Mesenchymal stem cell (in vitro differentiated cells and primary cell): ENCODE results near the gene PPP1R3G.

ENCODE experiments used
- DNase-seq: peaks from one replicate; pipeline ENCODE4 v3.0.0-alpha.2; 2013
- H2AFZ ChIP-seq: one replicate; pipeline ENCODE4 v1.6.1; 2013; ENCODE audit warnings: low read depth, mild to moderate bottlenecking, control low read depth, inconsistent platforms, low read length, moderate library complexity
- H2AK5ac ChIP-seq: 2 replicates; pipeline ENCODE4 v1.6.1; 2013; ENCODE audit warnings: low read length, moderate library complexity, mild to moderate bottlenecking, inconsistent platforms; ENCODE audit not compliant: severe bottlenecking
- H2BK120ac ChIP-seq: one replicate; pipeline ENCODE4 v1.6.1; 2013; ENCODE audit warnings: low read depth, mild to moderate bottlenecking, inconsistent platforms, low read length, moderate library complexity
- H2BK12ac ChIP-seq, 2 experiments: one replicate each; pipeline ENCODE4 v1.6.1; 2013; ENCODE audit warnings: inconsistent platforms in 2 of 2, low read length in 2 of 2, mild to moderate bottlenecking in 2 of 2, moderate library complexity in 2 of 2, control low read depth in 1 of 2
- H2BK15ac ChIP-seq: one replicate; pipeline ENCODE4 v1.6.1; 2013; ENCODE audit warnings: mild to moderate bottlenecking, low read depth, inconsistent platforms; ENCODE audit not compliant: poor library complexity, severe bottlenecking
- H2BK5ac ChIP-seq: 2 replicates; pipeline ENCODE4 v1.6.1; 2013; ENCODE audit warnings: low read depth, mild to moderate bottlenecking, low read length, control low read depth, inconsistent platforms; ENCODE audit not compliant: poor library complexity, severe bottlenecking
- H3K14ac ChIP-seq, 2 experiments: one replicate each; pipeline ENCODE4 v1.6.1; 2013; ENCODE audit warnings: inconsistent platforms in 2 of 2, low read length in 2 of 2, control low read depth in 1 of 2, mild to moderate bottlenecking in 1 of 2, moderate library complexity in 1 of 2
- H3K18ac ChIP-seq, 2 experiments: one replicate each; pipeline ENCODE4 v1.6.1; 2013; ENCODE audit warnings: inconsistent platforms in 2 of 2, low read length in 2 of 2, control low read depth in 1 of 2, low read depth in 1 of 2, mild to moderate bottlenecking in 1 of 2
- H3K23ac ChIP-seq, 2 experiments: one replicate each; pipeline ENCODE4 v1.6.1; 2013; ENCODE audit warnings: inconsistent platforms in 2 of 2, low read length in 2 of 2, mild to moderate bottlenecking in 2 of 2, moderate library complexity in 2 of 2, control low read depth in 1 of 2
- H3K27ac ChIP-seq: 2 replicates; pipeline ENCODE4 v1.5.1; 2013; ENCODE audit warnings: mild to moderate bottlenecking, moderate library complexity, low read length, control low read depth, inconsistent platforms; ENCODE audit not compliant: poor library complexity, severe bottlenecking
- H3K27me3 ChIP-seq, 2 experiments: 2 replicates each; pipeline versions ENCODE4 v1.6.1 to v1.7.0; 2013; ENCODE audit warnings: low read length in 2 of 2, mild to moderate bottlenecking in 2 of 2, moderate library complexity in 2 of 2, control low read depth in 1 of 2, inconsistent platforms in 1 of 2; ENCODE audit not compliant: control insufficient read depth in 1 of 2, insufficient read depth in 1 of 2
- H3K36me3 ChIP-seq, 2 experiments: 2 replicates each; pipeline versions ENCODE4 v1.6.1 to v1.7.0; 2013; ENCODE audit warnings: low read length in 2 of 2, control low read depth in 1 of 2, inconsistent platforms in 1 of 2, low read depth in 1 of 2, mild to moderate bottlenecking in 1 of 2; ENCODE audit not compliant: insufficient read depth in 2 of 2, control insufficient read depth in 1 of 2
- H3K4ac ChIP-seq, 2 experiments: one replicate each; pipeline ENCODE4 v1.6.1; 2013; ENCODE audit warnings: inconsistent platforms in 2 of 2, low read length in 2 of 2, mild to moderate bottlenecking in 2 of 2, moderate library complexity in 2 of 2, control low read depth in 1 of 2, low read depth in 1 of 2
- H3K4me1 ChIP-seq: 2 replicates; pipeline ENCODE4 v1.6.1; 2013; ENCODE audit warnings: low read depth, low read length, control low read depth; ENCODE audit not compliant: control insufficient read depth, insufficient read depth
- H3K4me2 ChIP-seq: 2 replicates; pipeline ENCODE4 v1.6.1; 2013; ENCODE audit warnings: low read length, mild to moderate bottlenecking, inconsistent platforms; ENCODE audit not compliant: poor library complexity, severe bottlenecking
- H3K4me3 ChIP-seq, 2 experiments: 2 replicates each; pipeline versions ENCODE4 v1.5.1 to v1.7.0; 2013; ENCODE audit warnings: low read length in 2 of 2, mild to moderate bottlenecking in 2 of 2, control low read depth in 1 of 2, low read depth in 1 of 2; ENCODE audit not compliant: insufficient read depth in 1 of 2
- H3K79me1 ChIP-seq: replicated peaks from 2 replicates; pipeline ENCODE4 v1.6.1; 2013; ENCODE audit warnings: mild to moderate bottlenecking, control low read depth, low read length, inconsistent platforms; ENCODE audit not compliant: poor library complexity, severe bottlenecking
- H3K9ac ChIP-seq: 2 replicates; pipeline ENCODE4 v1.7.0; 2013; ENCODE audit warnings: mild to moderate bottlenecking, low read length, moderate library complexity
- H3K9me3 ChIP-seq: 2 replicates; pipeline ENCODE4 v1.7.0; 2013; ENCODE audit warnings: mild to moderate bottlenecking, low read length; ENCODE audit not compliant: control insufficient read depth
- H4K8ac ChIP-seq: one replicate; pipeline ENCODE4 v1.6.1; 2013; ENCODE audit warnings: inconsistent platforms, mild to moderate bottlenecking, low read length, moderate library complexity
- H4K91ac ChIP-seq: one replicate; pipeline ENCODE4 v1.6.1; 2013; ENCODE audit warnings: mild to moderate bottlenecking, low read length, inconsistent platforms
- WGBS: methylation state at CpG from one replicate; pipeline ENCODE4 v1.1.7; 2013; ENCODE audit warnings: mixed read lengths; 5-methylcytosine and 5-hydroxymethylcytosine counted together

PPP1R3G gene

DNA sequence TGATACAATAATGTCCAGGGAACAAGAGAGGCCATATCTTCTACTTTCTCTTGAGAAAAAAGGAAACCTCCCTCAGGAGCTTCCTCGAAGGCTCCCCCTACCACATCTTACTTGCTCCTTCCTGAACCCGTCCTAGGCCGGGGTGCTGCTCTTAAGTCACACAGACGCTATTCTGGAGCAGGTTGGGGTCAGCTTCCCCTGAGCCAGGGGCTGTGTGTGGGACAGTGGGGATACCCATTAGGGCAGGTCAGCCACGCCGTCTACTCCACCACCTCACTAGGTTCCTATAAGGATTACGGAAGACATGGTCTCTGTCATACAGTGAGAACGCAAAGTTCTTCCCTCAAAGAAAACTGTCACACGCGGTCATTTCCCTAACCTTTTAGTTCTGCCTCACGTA lies 8.2 kb upstream of the PPP1R3G start:
- Histone ChIP-seq H3K18ac (no peak overlapping the region), H3K4ac (no peak overlapping the region), H2AFZ (no peak overlapping the region), H3K9me3 (no peaks in the 10 kb centered on the region), H3K9ac (no peak overlapping the region), H3K23ac (no peak overlapping the region), H2AK5ac (no peak overlapping the region), H4K8ac (no peak overlapping the region), H2BK12ac (no peak overlapping the region), H2BK15ac (no peak overlapping the region), H3K4me1 (peaks cover 3% of the 10 kb centered on the region), H2BK120ac (no peak overlapping the region), H3K27ac (no peak overlapping the region), H3K79me1 (no peaks in the 10 kb centered on the region), H4K91ac (no peak overlapping the region), H3K14ac (no peak overlapping the region), H3K4me2 (no peak overlapping the region), H3K4me3 (no peak overlapping the region), H3K27me3 (no peaks in the 10 kb centered on the region), H2BK5ac (no peak overlapping the region), H3K36me3 (no peaks in the 10 kb centered on the region)
- WGBS: 95% methylated on average over 11 of the region's 11 CpGs
- DNase-seq: no peak

DNA sequence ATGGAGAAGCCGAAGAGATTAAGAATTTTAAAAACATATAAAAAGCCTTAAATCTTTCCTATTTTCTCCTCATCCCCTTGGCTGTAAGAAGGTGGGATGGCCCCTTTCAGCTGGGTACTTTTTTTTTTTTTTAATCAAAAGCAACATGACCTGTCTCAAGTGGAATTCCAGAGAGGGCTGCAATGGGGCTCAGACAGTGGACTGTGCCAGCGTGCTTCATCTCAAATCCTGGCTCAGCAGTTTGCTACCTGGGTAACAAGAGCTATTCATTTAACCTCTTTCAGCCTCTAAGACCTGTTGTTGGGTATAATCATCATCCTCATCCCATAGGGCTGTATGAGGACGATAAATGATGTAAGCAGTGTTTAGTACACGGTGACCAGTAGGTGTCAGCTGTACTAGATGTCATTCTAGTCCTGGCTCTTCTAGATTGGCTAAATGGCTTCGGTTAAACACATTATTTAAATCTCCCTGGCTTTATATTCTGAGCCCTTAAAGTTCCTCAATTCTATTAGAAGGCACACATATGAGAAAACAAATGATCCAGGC lies 6.9 kb upstream of the PPP1R3G start:
- Histone ChIP-seq H3K4me3 (no peak overlapping the region), H3K9me3 (no peaks in the 10 kb centered on the region), H3K18ac (no peak overlapping the region), H2AK5ac (no peak overlapping the region), H2BK120ac (no peak overlapping the region), H4K8ac (no peak overlapping the region), H2BK12ac (no peak overlapping the region), H3K4me1 (peaks cover 10% of the 10 kb centered on the region), H2AFZ (no peak overlapping the region), H3K23ac (no peak overlapping the region), H3K4ac (no peak overlapping the region), H3K27me3 (no peaks in the 10 kb centered on the region), H4K91ac (no peak overlapping the region), H2BK15ac (no peak overlapping the region), H2BK5ac (no peak overlapping the region), H3K4me2 (no peak overlapping the region), H3K14ac (no peak overlapping the region), H3K36me3 (no peaks in the 10 kb centered on the region), H3K79me1 (no peaks in the 10 kb centered on the region), H3K27ac (no peak overlapping the region), H3K9ac (no peak overlapping the region)
- no peak for DNase-seq
- WGBS: 80% methylated on average over 2 of the region's 5 CpGs

- Histone ChIP-seq H2BK120ac (no peak overlapping the region), H3K9ac (no peak overlapping the region), H3K4ac (no peak overlapping the region), H2AFZ (no peak overlapping the region), H3K4me2 (no peak overlapping the region), H3K27ac (no peak overlapping the region), H3K79me1 (no peaks in the 10 kb centered on the region), H3K18ac (no peak overlapping the region), H3K4me1 (peaks cover 17% of the 10 kb centered on the region), H3K23ac (no peak overlapping the region), H3K27me3 (no peaks in the 10 kb centered on the region), H2BK5ac (no peak overlapping the region), H2AK5ac (no peak overlapping the region), H2BK12ac (no peak overlapping the region), H3K9me3 (no peaks in the 10 kb centered on the region), H4K8ac (no peak overlapping the region), H3K36me3 (no peaks in the 10 kb centered on the region), H3K4me3 (no peak overlapping the region), H4K91ac (no peak overlapping the region), H3K14ac (no peak overlapping the region), H2BK15ac (no peak overlapping the region)
- 96% methylated on average over 2 of the region's 2 CpGs for WGBS
- DNase-seq: no peak
Measured at GRCh38 chr6:5079692-5080091, 5.4 kb upstream of the PPP1R3G start.

DNA sequence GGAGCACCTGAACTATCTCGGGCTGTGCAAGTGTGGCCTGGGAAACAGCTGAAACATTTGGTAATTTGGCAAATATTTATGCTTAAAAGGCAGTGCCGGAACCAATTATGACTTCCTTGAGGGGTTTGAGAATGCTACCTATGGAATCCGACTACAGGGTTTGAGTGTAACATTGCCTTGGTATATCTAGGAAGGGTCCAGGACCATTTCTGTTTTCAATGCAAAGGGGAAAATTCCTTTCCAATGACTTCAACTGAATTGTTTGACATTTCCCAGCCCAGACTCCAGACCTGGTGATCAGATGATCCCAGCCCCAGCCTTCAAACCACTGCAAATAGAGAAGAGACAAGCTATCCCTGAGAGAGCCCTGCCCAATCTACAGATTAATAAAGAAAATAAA lies 4.6 kb upstream of the PPP1R3G start:
- Histone ChIP-seq H3K4me3 (no peak overlapping the region), H3K79me1 (no peaks in the 10 kb centered on the region), H3K27me3 (no peaks in the 10 kb centered on the region), H3K4ac (no peak overlapping the region), H3K14ac (no peak overlapping the region), H2BK120ac (no peak overlapping the region), H2AFZ (no peak overlapping the region), H3K23ac (no peak overlapping the region), H3K18ac (no peak overlapping the region), H2BK12ac (no peak overlapping the region), H4K91ac (no peak overlapping the region), H3K36me3 (no peaks in the 10 kb centered on the region), H2BK15ac (no peak overlapping the region), H4K8ac (no peak overlapping the region), H2AK5ac (no peak overlapping the region), H3K9ac (no peak overlapping the region), H3K27ac (no peak overlapping the region), H3K4me2 (no peak overlapping the region), H3K4me1 (peaks cover 18% of the 10 kb centered on the region), H3K9me3 (no peaks in the 10 kb centered on the region), H2BK5ac (no peak overlapping the region)
- 75% methylated on average over 3 of the region's 3 CpGs for WGBS
- no peak for DNase-seq
